NOMO-1 treated with DMSO at 0.1 percent for 48 hours (cell line): ENCODE measurements around the gene PDCD4.

Source experiments
- DNase-seq: peaks from one replicate; lab custom pipeline; 2025; ENCODE audit not compliant: unreplicated experiment; lab: John Stamatoyannopoulos, UW

PDCD4 gene

DNA sequence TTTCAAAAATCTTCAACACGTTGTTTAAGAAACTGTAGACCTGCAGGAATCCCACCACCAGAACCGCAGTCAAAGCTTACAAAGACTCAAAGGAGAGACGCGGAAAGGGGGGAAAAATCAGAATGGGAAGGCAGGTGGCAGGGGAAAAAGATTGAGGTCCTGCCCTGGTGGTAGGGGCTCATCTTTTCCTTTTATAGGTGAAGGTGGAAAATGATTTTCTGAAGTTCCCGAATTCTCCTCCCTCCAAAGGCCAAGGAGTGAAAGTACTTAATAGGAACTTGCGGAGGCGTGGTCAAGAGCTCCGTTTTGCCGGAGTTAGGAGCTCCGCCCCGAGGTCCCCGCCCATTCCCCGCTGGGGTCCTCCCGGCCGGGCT is 46.5 kb downstream of the PDCD4 start:
- peak; percentile 94 for DNase-seq

- peak; percentile 100 for DNase-seq
These were observed 47.1 kb downstream of the PDCD4 start, which contains the start of gene BBIP1 for GRCh38 chr10:110918643-110919348. Gene BBIP1 (minus strand): TSS chr10:110919180. CDS start chr10:110918157, 1,023 bp downstream.

DNA sequence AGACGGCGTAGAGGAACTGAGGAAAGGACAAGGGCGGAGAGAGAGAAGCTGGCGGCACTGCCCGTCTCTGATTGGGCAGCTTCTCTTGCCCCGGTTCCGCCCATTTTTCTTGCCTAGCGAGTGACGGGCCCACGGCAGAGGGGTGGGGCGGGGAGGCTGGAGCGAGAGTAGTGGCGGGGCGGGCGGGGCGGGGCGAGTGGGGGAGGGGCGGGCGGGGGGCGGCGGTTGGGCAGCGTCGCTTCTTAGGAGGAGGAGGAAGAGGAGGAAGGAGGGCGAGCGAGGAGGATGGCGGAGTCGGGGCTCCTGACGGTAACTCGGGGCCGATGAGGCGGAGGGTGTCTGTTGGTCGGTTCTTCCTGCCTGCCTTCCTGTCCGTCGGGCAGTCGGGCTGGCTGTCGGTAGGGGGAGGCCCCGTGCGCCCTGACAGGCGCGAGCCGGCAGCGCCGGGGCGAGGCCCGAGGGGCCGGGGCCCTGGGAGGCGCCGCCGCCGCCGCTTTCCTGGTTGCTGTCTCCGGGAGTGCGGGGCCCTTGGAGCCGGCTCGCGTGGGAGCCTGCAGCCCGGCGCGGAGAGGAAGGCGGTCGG is 47.7 kb downstream of the PDCD4 start, which contains the start of gene SHOC2:
SHOC2 (plus strand) TSS at position 256 of the 583 bp plus-strand sequence. CDS start 44,755 bp downstream, outside the sequence.
- DNase-seq, result no peak

GRCh38 chr10:110919971-110920881 is 48.5 kb downstream of the PDCD4 start:
- DNase-seq, result peak; percentile 88

GRCh38 chr10:110923856-110924493 is 52.2 kb downstream of the PDCD4 start:
- peak; percentile 12 for DNase-seq

- no peak for DNase-seq
These were observed 55.7 kb downstream of the PDCD4 start for GRCh38 chr10:110927461-110927860.

DNA sequence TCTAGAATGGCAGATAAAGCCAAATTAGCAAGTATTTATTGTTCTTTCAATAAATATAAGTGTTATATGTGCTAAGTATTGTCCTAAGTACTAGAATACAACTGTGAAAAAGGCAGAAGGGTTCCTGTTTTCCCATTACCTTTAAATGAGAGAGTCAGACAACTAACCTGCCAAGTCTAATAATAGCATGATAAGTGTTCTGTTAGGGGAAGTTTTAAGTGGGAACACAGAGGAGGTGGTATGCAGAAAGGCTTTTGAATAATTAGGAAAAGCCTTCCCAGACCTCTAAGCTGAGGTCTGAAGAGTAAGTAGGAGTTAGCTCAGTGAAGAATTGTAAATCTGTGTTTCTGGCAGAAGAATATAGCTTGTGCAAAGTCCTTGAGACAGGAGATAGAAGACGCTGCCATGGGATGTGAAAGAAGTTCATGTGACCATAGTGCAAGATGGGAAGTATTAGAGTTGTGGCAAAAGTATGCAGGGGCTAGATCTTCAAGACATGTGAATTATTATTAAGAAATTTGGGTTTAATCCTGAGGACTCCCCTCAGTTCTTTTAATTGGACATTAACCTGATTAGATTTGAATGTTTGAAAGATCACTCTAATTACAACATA is 60.1 kb downstream of the PDCD4 start:
- no peak for DNase-seq

- DNase-seq, result no peak
These were observed 60.9 kb downstream of the PDCD4 start for GRCh38 chr10:110932505-110933180.

GRCh38 chr10:110936757-110937156 is 65.0 kb downstream of the PDCD4 start:
- DNase-seq, result no peak

- DNase-seq, result no peak
These were observed 67.7 kb downstream of the PDCD4 start for GRCh38 chr10:110939419-110939818.

GRCh38 chr10:110944792-110945396 is 73.2 kb downstream of the PDCD4 start:
- DNase-seq, result no peak

- no peak for DNase-seq
These were observed 74.8 kb downstream of the PDCD4 start for GRCh38 chr10:110946496-110946895.

DNA sequence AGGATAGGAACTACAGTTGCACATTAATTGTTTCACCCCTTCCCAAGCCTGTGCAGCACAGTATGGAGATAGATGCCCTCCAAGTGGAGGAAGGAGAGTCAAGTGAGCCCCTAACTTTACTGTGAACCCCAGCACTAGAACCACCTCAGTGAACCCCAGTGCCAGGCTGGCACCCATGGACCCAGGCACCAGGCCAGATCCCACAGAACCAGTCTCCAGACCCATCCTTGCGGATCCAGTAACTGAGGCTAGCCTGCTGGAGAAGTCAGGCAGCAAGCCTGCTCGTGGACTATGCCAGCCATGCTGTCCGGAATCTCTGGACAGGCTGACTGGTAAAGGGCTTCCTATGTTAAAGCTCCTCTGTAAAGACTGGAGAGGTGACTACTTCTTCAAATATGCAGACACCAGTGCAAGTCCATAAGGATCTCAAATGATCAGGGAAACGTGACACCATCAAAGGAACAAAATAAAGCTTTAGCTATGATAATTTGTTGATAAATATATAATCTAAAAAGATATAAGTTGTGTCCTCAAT is 75.4 kb downstream of the PDCD4 start:
- DNase-seq, result no peak
